Body of pancreas (tissue), 4 donors: ENCODE results near the gene DIMT1.

Experiments used
- CTCF ChIP-seq, 7 experiments: fragments of 450-650 bp in 4 of 7; fragments of 200-600 bp in 3 of 7; sonication (generic) in 3 of 7; IDR thresholded peaks; one replicate each; pipeline ENCODE4 v1.5.1; 2016 to 2019; ENCODE audit warnings: antibody characterized with exemption in 7 of 7
- POLR2A ChIP-seq, 3 donors: fragments of 450-650 bp; IDR thresholded peaks; one replicate each; pipeline ENCODE4 v1.6.1; 2016; ENCODE audit warnings: antibody characterized with exemption in 3 of 3, mild to moderate bottlenecking in 2 of 3

GRCh38 chr5:62346748-62347147 lies 57.0 kb downstream of the DIMT1 start:
- no peak for TF ChIP-seq POLR2A (IDR thresholded peaks at IDR 0.05)
- no peak for TF ChIP-seq CTCF (IDR thresholded peaks at IDR 0.05)
